Skeletal muscle tissue (tissue), 5 donors: Measurements from ENCODE around the gene CTH. TPM values are rescaled to one million over a fixed set of nuclear protein-coding genes. Genes with fewer than 3 reads are reported as not detected.

ENCODE experiments used
- H3K27ac ChIP-seq: one replicate; pipeline ENCODE4 v1.7.0; 2013; ENCODE audit warnings: mild to moderate bottlenecking, low read depth, low read length, inconsistent platforms
- H3K27me3 ChIP-seq, 3 donors: one replicate each; pipeline ENCODE4 v1.7.0; 2013; ENCODE audit warnings: low read length in 3 of 3; ENCODE audit not compliant: control insufficient read depth in 3 of 3, insufficient read depth in 3 of 3
- H3K36me3 ChIP-seq, 3 donors: one replicate each; pipeline ENCODE4 v1.7.0; 2013; ENCODE audit warnings: low read length in 3 of 3; ENCODE audit not compliant: control insufficient read depth in 3 of 3, insufficient read depth in 3 of 3
- H3K4me1 ChIP-seq, 3 donors: one replicate each; pipeline ENCODE4 v1.7.0; 2013; ENCODE audit warnings: low read length in 3 of 3, mild to moderate bottlenecking in 3 of 3; ENCODE audit not compliant: control insufficient read depth in 3 of 3, insufficient read depth in 3 of 3
- H3K4me3 ChIP-seq, 3 donors: one replicate each; pipeline ENCODE4 v1.7.0; 2013; ENCODE audit warnings: low read length in 3 of 3
- H3K9ac ChIP-seq, 3 donors: one replicate each; pipeline ENCODE4 v1.7.0; 2013; ENCODE audit warnings: low read length in 3 of 3, mild to moderate bottlenecking in 3 of 3, moderate library complexity in 2 of 3, low read depth in 1 of 3
- H3K9me3 ChIP-seq, 3 donors: one replicate each; pipeline ENCODE4 v1.7.0; 2013; ENCODE audit warnings: low read length in 3 of 3; ENCODE audit not compliant: control insufficient read depth in 3 of 3
- small RNA-seq: library from RNA; depleted of rRNA; stranded (forward); fragments of <200 nt; gene quantifications from one replicate; pipeline ENCODE3, GENCODE V24; 2014
- total RNA-seq: library from RNA; depleted of rRNA; stranded (reverse); fragments of >200 nt; gene quantifications from one replicate; pipeline ENCODE4 v1.2.3, GENCODE V29; 2014
- donor health status: Osteomylitis.

Gene CTH
- total RNA-seq, 1 donor from 2014 or later = 2.1 TPM

GRCh38 chr1:70487459-70487815 is 76.4 kb downstream of the CTH start:
- Histone ChIP-seq H3K4me3 (peak overlapping the region in 1 of 3 donors; percentile 2), H3K9me3 (no peaks in the 10 kb centered on the region), H3K9ac (no peak overlapping the region), H3K27ac (no peak overlapping the region), H3K36me3 (no peaks in the 10 kb centered on the region), H3K4me1 (peaks cover 0 to 5% (median 4%) of the 10 kb centered on the region in 3 donors), H3K27me3 (no peaks in the 10 kb centered on the region)

GRCh38 chr1:70487910-70488665 is 77.0 kb downstream of the CTH start:
- Histone ChIP-seq H3K4me1 (peaks cover 0 to 5% (median 4%) of the 10 kb centered on the region in 3 donors), H3K27me3 (no peaks in the 10 kb centered on the region), H3K36me3 (no peaks in the 10 kb centered on the region), H3K9ac (no peak overlapping the region), H3K4me3 (peak overlapping the region in 1 of 3 donors; percentile 2), H3K27ac (no peak overlapping the region), H3K9me3 (no peaks in the 10 kb centered on the region)

Small RNA genes within 50 kb of the gene (small RNA-seq; reads per million reads assigned to genes)
- not detected for gene RF00017

Other genes starting within 250 kb of the CTH start
- gene LRRC40, start 205.7 kb upstream of the CTH start, total RNA-seq = 13.6 TPM
- gene SRSF11, start 189.9 kb upstream of the CTH start, total RNA-seq = 67.8 TPM
- 50.6 TPM for gene ANKRD13C, start 56.5 kb upstream of the CTH start, total RNA-seq